OCI-LY1 (cell line): ENCODE measurements around the gene SYT1.

ENCODE experiments used
- H2AFZ ChIP-seq: fragments of 200-600 bp; sonication (generic), shearing (Covaris generic); 2 replicates; pipeline ENCODE4 v1.6.0; 2014; ENCODE audit warnings: antibody characterized with exemption, mild to moderate bottlenecking, low read length
- H3F3A ChIP-seq: fragments of 200-600 bp; sonication (generic), shearing (Covaris generic); 2 replicates; pipeline ENCODE4 v1.6.0; 2014; ENCODE audit warnings: mild to moderate bottlenecking, antibody characterized with exemption, low read length, moderate library complexity; ENCODE audit not compliant: insufficient read depth
- H3K27ac ChIP-seq: fragments of 200-600 bp; sonication (generic); 2 replicates; pipeline ENCODE4 v1.5.1; 2014; ENCODE audit warnings: low read length, mixed run types, mild to moderate bottlenecking, low read depth; ENCODE audit not compliant: poor library complexity, severe bottlenecking
- H3K27me3 ChIP-seq: fragments of 200-600 bp; sonication (generic); 2 replicates; pipeline ENCODE4 v1.6.0; 2014; ENCODE audit warnings: antibody characterized with exemption, mild to moderate bottlenecking, low read length, moderate library complexity; ENCODE audit not compliant: insufficient read depth
- H3K36me3 ChIP-seq: fragments of 200-600 bp; sonication (generic); 2 replicates; pipeline ENCODE4 v1.6.1; 2014; ENCODE audit warnings: mild to moderate bottlenecking, antibody characterized with exemption, low read length, moderate library complexity, mixed read lengths; ENCODE audit not compliant: insufficient read depth
- H3K4me1 ChIP-seq: fragments of 200-600 bp; sonication (generic); 2 replicates; pipeline ENCODE4 v1.5.1; 2014; ENCODE audit warnings: mild to moderate bottlenecking, low read length, moderate library complexity; ENCODE audit not compliant: insufficient read depth, severe bottlenecking
- H3K4me2 ChIP-seq: fragments of 200-600 bp; sonication (generic), shearing (Covaris generic); 2 replicates; pipeline ENCODE4 v1.6.1; 2014; ENCODE audit warnings: low read length
- H3K4me3 ChIP-seq: fragments of 200-600 bp; sonication (generic); 2 replicates; pipeline ENCODE4 v1.5.1; 2014; ENCODE audit warnings: low read length, low read depth, mild to moderate bottlenecking, mixed read lengths; ENCODE audit not compliant: poor library complexity, severe bottlenecking
- H3K79me2 ChIP-seq: fragments of 200-600 bp; shearing (Covaris generic); 2 replicates; pipeline ENCODE4 v1.6.1; 2016; ENCODE audit warnings: mixed run types, low read length, mixed read lengths; ENCODE audit not compliant: insufficient read depth
- H3K9ac ChIP-seq: fragments of 200-600 bp; sonication (generic), shearing (Covaris generic); 2 replicates; pipeline ENCODE4 v1.6.1; 2014; ENCODE audit warnings: mild to moderate bottlenecking, low read length, mixed read lengths
- H3K9me2 ChIP-seq: fragments of 200-600 bp; sonication (generic), shearing (Covaris generic); 2 replicates; pipeline ENCODE4 v1.6.1; 2014; ENCODE audit warnings: low read depth, mild to moderate bottlenecking, low read length, mixed read lengths
- H3K9me3 ChIP-seq: fragments of 200-600 bp; shearing (Covaris generic); 2 replicates; pipeline ENCODE4 v1.6.1; 2014; ENCODE audit warnings: low read length, mixed read lengths
- H4K20me1 ChIP-seq: fragments of 200-600 bp; sonication (generic), shearing (Covaris generic); 2 replicates; pipeline ENCODE4 v1.6.0; 2016; ENCODE audit warnings: mild to moderate bottlenecking, low read length; ENCODE audit not compliant: insufficient read depth
- CTCF ChIP-seq: fragments of 200-600 bp; sonication (generic), shearing (Covaris generic); IDR thresholded peaks from 2 replicates; pipeline ENCODE4 v1.5.1; 2017; ENCODE audit warnings: mild to moderate bottlenecking, antibody characterized with exemption, low read length, moderate library complexity, mixed read lengths
- EZH2 ChIP-seq: fragments of 200-600 bp; sonication (generic), shearing (Covaris generic); IDR thresholded peaks from 2 replicates; pipeline ENCODE4 v1.8.0; 2017; ENCODE audit warnings: borderline replicate concordance, mixed run types, mild to moderate bottlenecking, antibody characterized with exemption, low read length, moderate library complexity, mixed read lengths

The SYT1 gene

GRCh38 chr12:79408689-79409088 is 544.1 kb downstream of the SYT1 start:
- Histone ChIP-seq H4K20me1 (no peaks in the 10 kb centered on the region), H3K4me2 (no peak overlapping the region), H2AFZ (no peak overlapping the region), H3K27me3 (no peaks in the 10 kb centered on the region), H3K4me1 (no peaks in the 10 kb centered on the region), H3K27ac (no peak overlapping the region), H3K9me2 (no peaks in the 10 kb centered on the region), H3K79me2 (no peaks in the 10 kb centered on the region), H3K4me3 (no peak overlapping the region), H3K36me3 (no peaks in the 10 kb centered on the region), H3K9me3 (no peaks in the 10 kb centered on the region), H3F3A (no peaks in the 10 kb centered on the region), H3K9ac (no peak overlapping the region)
- TF ChIP-seq EZH2 = no peak
- TF ChIP-seq CTCF = no peak

GRCh38 chr12:79409562-79409961 is 545.0 kb downstream of the SYT1 start:
- TF ChIP-seq EZH2 (no peak), CTCF (no peak)
- H2AFZ ChIP-seq = no peak overlapping the region
- H3F3A ChIP-seq = no peaks in the 10 kb centered on the region
- no peaks in the 10 kb centered on the region for H3K9me3 ChIP-seq
- no peaks in the 10 kb centered on the region for H3K79me2 ChIP-seq
- no peaks in the 10 kb centered on the region for H3K4me1 ChIP-seq
- H3K4me2 ChIP-seq = no peak overlapping the region
- no peak overlapping the region for H3K27ac ChIP-seq
- no peaks in the 10 kb centered on the region for H4K20me1 ChIP-seq
- no peak overlapping the region for H3K4me3 ChIP-seq
- no peak overlapping the region for H3K9ac ChIP-seq
- H3K27me3 ChIP-seq = no peaks in the 10 kb centered on the region
- no peaks in the 10 kb centered on the region for H3K9me2 ChIP-seq
- no peaks in the 10 kb centered on the region for H3K36me3 ChIP-seq

GRCh38 chr12:79411791-79412190 is 547.2 kb downstream of the SYT1 start:
- Histone ChIP-seq H3K9ac (no peak overlapping the region), H3K9me2 (no peaks in the 10 kb centered on the region), H3K9me3 (no peaks in the 10 kb centered on the region), H3K36me3 (no peaks in the 10 kb centered on the region), H3K27me3 (no peaks in the 10 kb centered on the region), H4K20me1 (no peaks in the 10 kb centered on the region), H2AFZ (no peak overlapping the region), H3K79me2 (no peaks in the 10 kb centered on the region), H3K4me1 (no peaks in the 10 kb centered on the region), H3K4me3 (no peak overlapping the region), H3K27ac (no peak overlapping the region), H3F3A (no peaks in the 10 kb centered on the region), H3K4me2 (no peak overlapping the region)
- TF ChIP-seq EZH2 = no peak
- TF ChIP-seq CTCF = no peak
